Gastroesophageal sphincter (tissue), 4 donors: ENCODE data around the gene ARHGEF17. TPM values are rescaled to one million over a fixed set of nuclear protein-coding genes. Genes with fewer than 3 reads are reported as not detected.

ENCODE experiments used
- ATAC-seq: fragments of 150-250 bp; one replicate; pipeline ENCODE4 v1.9.1; 2016; ENCODE audit warnings: mild to moderate bottlenecking, moderate library complexity
- H3K27ac ChIP-seq, 4 donors: fragments of 200-600 bp; sonication (generic) in 3 of 4; 1 replicate in 3 of 4; 2 replicates in 1 of 4; pipeline ENCODE4 v1.5.1; 2016 to 2019
- H3K27me3 ChIP-seq: fragments of 200-600 bp; sonication (generic); one replicate; pipeline ENCODE4 v1.5.1; 2019
- H3K36me3 ChIP-seq, 2 donors: fragments of 200-600 bp; sonication (generic); one replicate each; pipeline ENCODE4 v1.5.1; 2019; ENCODE audit warnings: control low read depth in 1 of 2
- H3K4me1 ChIP-seq, 3 donors: fragments of 200-600 bp; sonication (generic); 1 replicate in 2 of 3; 2 replicates in 1 of 3; pipeline ENCODE4 v1.5.1; 2016 to 2019; ENCODE audit warnings: control low read depth in 2 of 3
- H3K4me3 ChIP-seq, 2 donors: fragments of 200-600 bp; sonication (generic); one replicate each; pipeline ENCODE4 v1.5.1; 2019; ENCODE audit warnings: mild to moderate bottlenecking in 1 of 2, moderate library complexity in 1 of 2
- H3K9me3 ChIP-seq, 3 donors: fragments of 200-600 bp; sonication (generic); one replicate each; pipeline ENCODE4 v1.5.1; 2017 to 2019; ENCODE audit warnings: control low read depth in 2 of 3
- CTCF ChIP-seq, 4 experiments: fragments of 200-600 bp in 2 of 4; fragments of 450-650 bp in 2 of 4; sonication (generic) in 1 of 4; IDR thresholded peaks; one replicate each; pipeline ENCODE4 v1.5.1; 2017 to 2019; ENCODE audit warnings: antibody characterized with exemption in 4 of 4, mild to moderate bottlenecking in 2 of 4, moderate library complexity in 2 of 4
- EP300 ChIP-seq: sonication (generic); formaldehyde crosslinking; IDR thresholded peaks from one replicate; pipeline ENCODE4 v1.6.1; 2017; ENCODE audit warnings: antibody characterized with exemption, mild to moderate bottlenecking
- POLR2A ChIP-seq, 2 donors: fragments of 450-650 bp; IDR thresholded peaks; one replicate each; pipeline ENCODE4 v1.6.1; 2017; ENCODE audit warnings: antibody characterized with exemption in 2 of 2, mild to moderate bottlenecking in 2 of 2, moderate library complexity in 1 of 2
- POLR2AphosphoS5 ChIP-seq: sonication (generic); formaldehyde crosslinking; IDR thresholded peaks from one replicate; pipeline ENCODE4 v1.6.1; 2017; ENCODE audit warnings: antibody characterized with exemption
- WGBS, 2 donors: methylation state at CpG; one replicate each; pipeline ENCODE4 v1.1.5; 2018; ENCODE audit warnings: low coverage in 1 of 2; 5-methylcytosine and 5-hydroxymethylcytosine counted together
- total RNA-seq, 4 donors: library from RNA; depleted of rRNA; stranded (reverse); fragments of >200 nt; gene quantifications; one replicate each; pipeline ENCODE4 v1.1.0, GENCODE V29; 2016

The ARHGEF17 gene
- total RNA-seq, 4 donors from 2014 or later: 52.5 to 169 (median 84.4) TPM

GRCh38 chr11:73387594-73388264, 79.7 kb downstream of the ARHGEF17 start:
- no peaks in the 10 kb centered on the region for H3K27me3 ChIP-seq
- no peak for ATAC-seq
- no peak overlapping the region for H3K4me3 ChIP-seq
- H3K9me3 ChIP-seq: no peaks in the 10 kb centered on the region
- TF ChIP-seq POLR2A (IDR thresholded peaks at IDR 0.05) (no peak), CTCF (IDR thresholded peaks at IDR 0.05) (no peak), EP300 (no peak), POLR2AphosphoS5 (no peak)
- 90% methylated on average over 10 of the region's 21 CpGs; no CpG with 5 or more reads in 1 of the 2 donors for WGBS, 2 donors
- peak overlapping the region in 1 of 4 donors; percentile 7 for H3K27ac ChIP-seq
- H3K36me3 ChIP-seq: no peaks in the 10 kb centered on the region
- peaks cover 0 to 53% (median 10%) of the 10 kb centered on the region in 3 donors for H3K4me1 ChIP-seq

- no peak for TF ChIP-seq POLR2AphosphoS5
- TF ChIP-seq POLR2A (IDR thresholded peaks at IDR 0.05): no peak
- TF ChIP-seq CTCF (IDR thresholded peaks at IDR 0.05): no peak
- no peak for TF ChIP-seq EP300
- H3K27ac ChIP-seq: peak overlapping the region in 1 of 4 donors; percentile 7
- no peaks in the 10 kb centered on the region for H3K9me3 ChIP-seq
- no peak for ATAC-seq
- H3K27me3 ChIP-seq: no peaks in the 10 kb centered on the region
- WGBS, 2 donors: 80 to 93% methylated on average over 1 to 2 of the region's 23 CpGs
- H3K36me3 ChIP-seq: no peaks in the 10 kb centered on the region
- peaks cover 0 to 52% (median 7%) of the 10 kb centered on the region in 3 donors for H3K4me1 ChIP-seq
- no peak overlapping the region for H3K4me3 ChIP-seq
These were observed 80.4 kb downstream of the ARHGEF17 start for GRCh38 chr11:73388265-73389133.

GRCh38 chr11:73389134-73389525, 81.1 kb downstream of the ARHGEF17 start:
- H3K9me3 ChIP-seq: no peaks in the 10 kb centered on the region
- 90% methylated on average over 2 of the region's 6 CpGs; no CpG with 5 or more reads in 1 of the 2 donors for WGBS, 2 donors
- H3K27me3 ChIP-seq: no peaks in the 10 kb centered on the region
- H3K4me3 ChIP-seq: no peak overlapping the region
- H3K4me1 ChIP-seq: peaks cover 0 to 50% (median 1%) of the 10 kb centered on the region in 3 donors
- H3K27ac ChIP-seq: no peak overlapping the region
- TF ChIP-seq CTCF (IDR thresholded peaks at IDR 0.05): no peak
- no peak for TF ChIP-seq POLR2A (IDR thresholded peaks at IDR 0.05)
- no peak for TF ChIP-seq POLR2AphosphoS5
- TF ChIP-seq EP300: no peak
- ATAC-seq: no peak
- no peaks in the 10 kb centered on the region for H3K36me3 ChIP-seq

- TF ChIP-seq POLR2A (IDR thresholded peaks at IDR 0.05): no peak
- TF ChIP-seq EP300: no peak
- TF ChIP-seq CTCF (IDR thresholded peaks at IDR 0.05): no peak
- no peak for TF ChIP-seq POLR2AphosphoS5
- Histone ChIP-seq H3K27me3 (no peaks in the 10 kb centered on the region), H3K9me3 (no peaks in the 10 kb centered on the region), H3K27ac (no peak overlapping the region), H3K36me3 (no peaks in the 10 kb centered on the region), H3K4me1 (peaks cover 0 to 42% (median 0%) of the 10 kb centered on the region in 3 donors), H3K4me3 (no peak overlapping the region)
- 100% methylated on average over 2 of the region's 7 CpGs for WGBS, 2 donors
- no peak for ATAC-seq
These were observed 81.8 kb downstream of the ARHGEF17 start for GRCh38 chr11:73389916-73390315.
